Measurements from ENCODE around the gene TXNDC12. TPM values are rescaled to one million over a fixed set of nuclear protein-coding genes. Genes with fewer than 3 reads are reported as not detected.
"Not testable (repeated sequence)": the region's sequence is repeated elsewhere in the genome, so short reads cannot be mapped to it uniquely, and the experiment has no call there.

Gene TXNDC12
- total RNA-seq = 10 to 100 TPM; 35.1 to 48.4 (median 37.6) TPM

DNA sequence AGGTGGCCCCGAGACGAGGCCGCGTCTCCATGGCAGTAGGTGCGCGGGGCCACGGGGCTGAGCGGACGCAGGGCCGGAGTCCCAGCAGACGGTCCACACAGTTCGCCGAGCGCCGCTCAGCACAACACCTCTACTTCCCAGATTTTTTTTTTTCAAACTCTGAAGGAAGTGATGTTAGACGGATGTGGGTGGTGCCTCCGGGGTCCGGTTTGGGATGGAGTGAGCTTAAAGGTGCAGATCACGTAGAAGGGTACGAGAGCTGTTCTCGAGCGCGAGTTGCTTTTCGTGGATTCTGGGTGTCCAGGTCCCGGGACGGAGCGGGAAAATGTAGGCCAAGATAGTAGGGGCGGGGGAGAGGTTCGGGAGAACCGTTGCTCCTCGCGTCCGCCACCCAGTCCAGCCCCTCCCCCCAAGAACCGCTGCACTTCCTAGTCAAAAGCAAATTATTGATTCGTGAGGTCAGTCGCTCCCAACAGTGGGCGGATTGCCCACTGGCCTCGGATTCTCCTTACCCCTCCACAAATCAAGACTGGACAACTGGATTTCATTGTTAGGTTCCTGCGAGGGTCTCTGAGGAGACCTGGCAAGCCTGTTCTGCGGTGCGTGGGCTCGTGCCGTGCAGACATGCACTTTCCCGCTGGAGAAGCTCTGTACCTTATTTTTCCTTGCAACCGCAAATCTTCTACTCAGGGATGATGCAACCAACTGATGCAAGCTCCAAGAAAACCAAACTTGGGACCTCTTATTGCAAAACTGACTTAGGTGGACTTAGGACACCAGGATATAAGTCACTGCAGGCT is at the start of gene TXNDC12:
TSS of gene TXNDC12 (minus strand) at position 126 of the 800 bp plus-strand sequence. CDS start at position 31, 95 bp downstream.
- DNase-seq (ENCODE audit: low spot score in 2 of 2) = peak; percentile 83
- Histone ChIP-seq H3K36me3 (no peaks in the 10 kb centered on the region), H3K27ac (peak within 1 kb of the TSS; percentile 90 to 95), H3K27me3 (no peaks in the 10 kb centered on the region), H3K4me1 (peaks cover 4 to 17% of the 10 kb centered on the region in 2 donors), H3K9me3 (no peaks in the 10 kb centered on the region), H3K4me3 (peak within 1 kb of the TSS; percentile 87 to 96 (median 89))
- peak; percentile 27 to 75 (median 63) for TF ChIP-seq POLR2AphosphoS5 (IDR thresholded peaks at IDR 0.05)
- peak; percentile 65 for TF ChIP-seq POLR2A (IDR thresholded peaks at IDR 0.05)
- TF ChIP-seq, protein P1, sequence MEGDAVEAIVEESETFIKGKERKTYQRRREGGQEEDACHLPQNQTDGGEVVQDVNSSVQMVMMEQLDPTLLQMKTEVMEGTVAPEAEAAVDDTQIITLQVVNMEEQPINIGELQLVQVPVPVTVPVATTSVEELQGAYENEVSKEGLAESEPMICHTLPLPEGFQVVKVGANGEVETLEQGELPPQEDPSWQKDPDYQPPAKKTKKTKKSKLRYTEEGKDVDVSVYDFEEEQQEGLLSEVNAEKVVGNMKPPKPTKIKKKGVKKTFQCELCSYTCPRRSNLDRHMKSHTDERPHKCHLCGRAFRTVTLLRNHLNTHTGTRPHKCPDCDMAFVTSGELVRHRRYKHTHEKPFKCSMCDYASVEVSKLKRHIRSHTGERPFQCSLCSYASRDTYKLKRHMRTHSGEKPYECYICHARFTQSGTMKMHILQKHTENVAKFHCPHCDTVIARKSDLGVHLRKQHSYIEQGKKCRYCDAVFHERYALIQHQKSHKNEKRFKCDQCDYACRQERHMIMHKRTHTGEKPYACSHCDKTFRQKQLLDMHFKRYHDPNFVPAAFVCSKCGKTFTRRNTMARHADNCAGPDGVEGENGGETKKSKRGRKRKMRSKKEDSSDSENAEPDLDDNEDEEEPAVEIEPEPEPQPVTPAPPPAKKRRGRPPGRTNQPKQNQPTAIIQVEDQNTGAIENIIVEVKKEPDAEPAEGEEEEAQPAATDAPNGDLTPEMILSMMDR (IDR thresholded peaks at IDR 0.05) = no peak
- intact Hi-C loops (cut with DNase I; ENCODE audit: low total_unique reads) = no loop called here

DNA sequence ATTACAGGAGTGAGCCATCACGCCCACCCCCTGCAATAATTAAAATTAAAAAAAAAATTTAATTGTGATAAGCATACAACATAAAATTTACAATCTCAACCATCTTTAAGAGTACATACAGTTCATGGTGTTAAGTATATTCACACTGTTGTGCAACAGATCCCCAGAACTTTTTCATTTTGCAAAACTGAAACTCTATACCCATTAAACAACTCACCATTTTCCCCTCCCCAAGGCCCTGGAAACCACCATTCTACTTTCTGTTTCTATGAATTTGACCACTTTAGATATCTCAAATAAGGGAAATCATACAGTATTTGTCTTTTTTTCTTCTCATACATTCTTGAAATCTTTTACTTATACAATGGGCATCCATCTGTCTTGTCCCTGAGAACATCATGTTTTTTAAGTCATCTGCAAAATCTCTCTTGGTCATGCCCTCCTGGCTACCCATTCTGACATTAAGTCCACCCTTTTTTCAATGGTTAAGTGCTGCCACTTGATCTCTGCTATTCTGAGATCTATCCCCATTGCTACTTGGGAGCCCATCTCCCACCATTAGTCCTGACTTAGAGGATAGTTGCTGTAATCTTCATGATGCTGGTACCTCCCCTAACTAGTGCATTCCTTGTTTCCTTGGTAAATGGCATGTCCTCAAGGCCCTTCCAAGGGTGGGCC is 47.5 kb upstream of the TXNDC12 start:
- DNase-seq (ENCODE audit: low spot score in 2 of 2) = no peak
- Histone ChIP-seq H3K36me3 (no peaks in the 10 kb centered on the region), H3K9me3 (no peaks in the 10 kb centered on the region), H3K27me3 (no peaks in the 10 kb centered on the region), H3K4me3 (no peak overlapping the region), H3K27ac (no peak overlapping the region), H3K4me1 (no peaks in the 10 kb centered on the region)
- intact Hi-C loops (cut with DNase I; ENCODE audit: low total_unique reads) = no loop called here
- TF ChIP-seq POLR2AphosphoS5 (IDR thresholded peaks at IDR 0.05) = no peak
- TF ChIP-seq, protein P1 (IDR thresholded peaks at IDR 0.05) = no peak
- no peak for TF ChIP-seq POLR2A (IDR thresholded peaks at IDR 0.05)

DNA sequence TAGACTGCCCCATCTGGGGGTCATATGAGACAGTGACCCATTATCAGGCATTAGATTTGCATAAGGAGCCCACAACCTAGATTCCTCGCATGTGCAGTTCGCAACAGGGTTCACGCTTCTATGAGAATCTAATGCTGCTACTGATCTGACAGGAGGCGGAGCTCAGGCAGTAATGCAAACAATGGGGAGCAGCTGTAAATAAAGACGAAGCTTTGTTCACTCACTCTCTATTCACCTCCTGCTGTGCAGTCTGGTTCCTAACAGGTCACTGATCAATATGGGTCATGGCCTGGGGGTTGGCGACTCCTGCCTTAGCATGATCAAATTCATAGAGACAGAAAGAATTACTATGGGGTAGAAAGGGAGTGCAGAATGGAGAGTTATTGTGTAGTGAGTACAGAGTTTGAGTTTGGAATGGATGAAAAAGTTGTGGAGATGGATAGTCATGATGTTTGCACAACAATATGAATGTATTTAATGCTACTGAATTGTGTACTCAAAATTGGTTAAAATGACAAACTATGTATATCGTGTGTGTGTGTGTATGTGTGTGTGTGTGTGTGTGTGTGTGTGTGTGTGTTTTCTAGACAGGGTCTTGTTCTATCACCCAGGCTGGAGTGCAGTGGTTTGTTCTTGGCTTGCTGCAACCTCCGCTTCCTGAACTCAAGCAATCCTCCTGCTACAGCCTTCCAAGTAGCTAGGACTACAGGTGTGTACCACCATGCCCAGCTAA is 43.3 kb upstream of the TXNDC12 start:
- Histone ChIP-seq H3K27me3 (no peaks in the 10 kb centered on the region), H3K36me3 (no peaks in the 10 kb centered on the region), H3K4me1 (no peaks in the 10 kb centered on the region), H3K27ac (no peak overlapping the region), H3K4me3 (no peak overlapping the region), H3K9me3 (no peaks in the 10 kb centered on the region)
- intact Hi-C loops (cut with DNase I; ENCODE audit: low total_unique reads) = no loop called here
- TF ChIP-seq, protein P1 (IDR thresholded peaks at IDR 0.05) = no peak
- TF ChIP-seq POLR2A (IDR thresholded peaks at IDR 0.05) = no peak
- no peak for TF ChIP-seq POLR2AphosphoS5 (IDR thresholded peaks at IDR 0.05)
- no peak for DNase-seq (ENCODE audit: low spot score in 2 of 2)

DNA sequence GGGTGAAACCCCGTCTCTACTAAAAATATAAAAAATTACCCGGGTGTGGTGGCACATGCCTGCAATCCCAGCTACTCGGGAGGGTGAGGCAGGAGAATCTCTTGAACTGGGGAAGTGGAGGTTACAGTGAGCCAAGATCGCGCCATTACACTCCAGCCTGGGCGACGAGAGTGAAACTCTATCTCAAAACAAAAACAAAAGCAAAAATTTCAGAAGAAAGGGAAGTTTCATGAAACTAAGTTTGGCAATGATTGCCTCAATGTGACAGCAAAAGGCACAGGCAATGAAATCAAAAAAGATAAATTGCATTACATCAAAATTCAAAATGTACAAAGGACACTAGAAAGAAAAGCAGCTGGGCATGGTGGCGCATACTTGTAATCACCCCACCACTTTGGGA is 41.2 kb upstream of the TXNDC12 start:
- peaks cover 3% of the 10 kb centered on the region for H3K36me3 ChIP-seq
- no peak for TF ChIP-seq POLR2AphosphoS5 (IDR thresholded peaks at IDR 0.05)
- TF ChIP-seq, protein P1 (IDR thresholded peaks at IDR 0.05) = no peak
- TF ChIP-seq POLR2A (IDR thresholded peaks at IDR 0.05) = no peak
- no peaks in the 10 kb centered on the region for H3K4me1 ChIP-seq
- H3K27me3 ChIP-seq = no peaks in the 10 kb centered on the region
- no peak overlapping the region for H3K4me3 ChIP-seq
- intact Hi-C loops (cut with DNase I; ENCODE audit: low total_unique reads) = no loop called here
- DNase-seq (ENCODE audit: low spot score in 2 of 2) = no peak
- H3K27ac ChIP-seq = no peak overlapping the region
- H3K9me3 ChIP-seq = no peaks in the 10 kb centered on the region

DNA sequence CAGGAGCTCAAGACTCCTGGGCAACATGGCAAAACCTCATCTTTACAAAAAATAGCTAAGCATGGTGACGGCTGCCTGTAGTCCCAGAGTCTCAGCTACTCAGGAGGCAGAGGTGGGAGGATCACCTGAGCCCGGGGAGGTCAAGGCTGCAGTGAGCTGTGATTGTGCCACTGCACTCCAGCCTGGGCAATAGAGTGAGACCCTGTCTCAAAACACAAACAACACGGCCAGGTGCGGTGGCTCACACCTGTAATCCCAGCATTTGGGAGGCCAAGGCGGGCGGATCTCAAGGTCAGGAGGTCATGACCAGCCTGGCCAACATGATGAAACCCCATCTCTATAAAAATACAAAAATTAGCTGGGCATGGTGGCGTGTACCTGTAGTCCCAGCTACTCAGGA is 39.3 kb upstream of the TXNDC12 start:
- DNase-seq (ENCODE audit: low spot score in 2 of 2); H3K4me1 ChIP-seq; H3K9me3 ChIP-seq; H3K4me3 ChIP-seq; H3K27ac ChIP-seq; H3K27me3 ChIP-seq; H3K36me3 ChIP-seq; intact Hi-C loops (cut with DNase I; ENCODE audit: low total_unique reads): not testable (repeated sequence)

DNA sequence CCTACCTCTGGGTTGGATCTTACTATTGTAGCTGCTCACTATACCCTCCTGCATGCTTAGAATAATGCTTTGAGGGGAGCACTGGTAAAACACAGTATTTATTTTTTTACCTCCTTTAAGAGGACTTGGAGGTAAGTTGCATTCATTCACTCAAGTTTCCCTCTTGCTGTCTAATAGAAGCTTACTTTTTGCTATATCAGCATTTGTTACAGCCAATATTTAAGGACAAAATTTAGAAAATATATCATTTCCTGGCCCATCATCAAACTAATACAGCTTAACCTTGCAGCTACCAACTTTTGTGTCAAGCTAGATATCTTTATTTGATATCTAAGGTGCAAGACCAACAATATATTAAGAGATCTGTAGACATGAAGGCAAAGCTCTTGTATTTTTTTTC is 32.9 kb upstream of the TXNDC12 start:
- H3K4me3 ChIP-seq; DNase-seq (ENCODE audit: low spot score in 2 of 2); H3K4me1 ChIP-seq; H3K9me3 ChIP-seq; H3K36me3 ChIP-seq; H3K27me3 ChIP-seq; intact Hi-C loops (cut with DNase I; ENCODE audit: low total_unique reads); H3K27ac ChIP-seq: not testable (repeated sequence)
